Body of pancreas (tissue), 4 donors: ENCODE results near the gene PDE1C. TPM values are rescaled to one million over a fixed set of nuclear protein-coding genes. Genes with fewer than 3 reads are reported as not detected.

Source experiments
- ATAC-seq: fragments of 150-250 bp; one replicate; pipeline ENCODE4 v1.9.1; 2016
- DNase-seq, 4 donors: peaks; one replicate each; pipeline ENCODE4 v3.0.0-alpha.2; 2019
- H3K27ac ChIP-seq, 4 donors: fragments of 200-600 bp; sonication (generic); 1 replicate in 3 of 4; 2 replicates in 1 of 4; pipeline versions ENCODE4 v1.5.1 to v1.6.1; 2016 to 2019; ENCODE audit warnings: mild to moderate bottlenecking in 1 of 4, mixed read lengths in 1 of 4, moderate library complexity in 1 of 4
- H3K27me3 ChIP-seq, 2 donors: fragments of 200-600 bp; sonication (generic); one replicate each; pipeline ENCODE4 v1.6.0; 2016; ENCODE audit warnings: mild to moderate bottlenecking in 1 of 2
- H3K36me3 ChIP-seq, 2 donors: fragments of 200-600 bp; sonication (generic); replicated peaks in 1 of 2; 2 replicates each; pipeline ENCODE4 v1.5.1; 2016; ENCODE audit warnings: low read depth in 2 of 2; ENCODE audit not compliant: insufficient read depth in 1 of 2
- H3K4me1 ChIP-seq: fragments of 200-600 bp; sonication (generic); one replicate; pipeline ENCODE4 v1.6.0; 2016
- H3K4me3 ChIP-seq, 2 donors: fragments of 200-600 bp; sonication (generic); 1 replicate in 1 of 2; 2 replicates in 1 of 2; pipeline ENCODE4 v1.5.1; 2016 to 2019
- H3K9me3 ChIP-seq, 3 donors: fragments of 200-600 bp; sonication (generic); 1 replicate in 2 of 3; 2 replicates in 1 of 3; pipeline ENCODE4 v1.5.1; 2016
- POLR2A ChIP-seq, 3 donors: fragments of 450-650 bp; IDR thresholded peaks; one replicate each; pipeline ENCODE4 v1.6.1; 2016; ENCODE audit warnings: antibody characterized with exemption in 3 of 3, mild to moderate bottlenecking in 2 of 3
- WGBS, 2 donors: methylation state at CpG; one replicate each; pipeline ENCODE4 v1.1.5; 2017; 5-methylcytosine and 5-hydroxymethylcytosine counted together
- intact Hi-C: fragments of 100-400 bp; cut with DNase I; formaldehyde crosslinking; loops from one replicate; pipeline ENCODE4 v1.15.1; 2023
- total RNA-seq, 2 donors: library from RNA; depleted of rRNA; stranded (reverse); fragments of >200 nt; gene quantifications; one replicate each; pipeline ENCODE4 v1.1.0, GENCODE V29; 2016
- TF ChIP-seq, protein P1 (sequence below), 7 experiments: fragments of 450-650 bp in 4 of 7; fragments of 200-600 bp in 3 of 7; sonication (generic) in 3 of 7; IDR thresholded peaks; one replicate each; pipeline ENCODE4 v1.5.1; 2016 to 2019; ENCODE audit warnings: antibody characterized with exemption in 7 of 7

The PDE1C gene
- total RNA-seq, 2 donors from 2014 or later: 1.8 to 4.9 TPM

DNA sequence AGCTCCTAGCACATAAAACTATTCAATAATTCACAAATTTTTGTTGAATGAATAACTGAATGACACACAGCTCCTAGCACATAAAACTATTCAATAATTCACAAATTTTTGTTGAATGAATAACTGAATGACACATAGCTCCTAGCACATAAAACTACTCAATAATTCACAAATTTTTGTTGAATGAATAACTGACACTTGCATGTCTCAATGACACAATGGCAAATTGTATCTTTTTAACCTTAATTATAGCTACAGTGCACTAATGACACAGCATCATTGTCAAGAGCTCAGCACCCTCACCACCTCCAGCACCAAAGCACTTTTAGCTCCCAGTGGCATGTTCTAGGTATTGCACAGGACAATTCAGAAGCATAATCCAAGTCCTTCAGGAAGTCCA, 131.6 kb downstream of the PDE1C start:
- DNase-seq: no peak

DNA sequence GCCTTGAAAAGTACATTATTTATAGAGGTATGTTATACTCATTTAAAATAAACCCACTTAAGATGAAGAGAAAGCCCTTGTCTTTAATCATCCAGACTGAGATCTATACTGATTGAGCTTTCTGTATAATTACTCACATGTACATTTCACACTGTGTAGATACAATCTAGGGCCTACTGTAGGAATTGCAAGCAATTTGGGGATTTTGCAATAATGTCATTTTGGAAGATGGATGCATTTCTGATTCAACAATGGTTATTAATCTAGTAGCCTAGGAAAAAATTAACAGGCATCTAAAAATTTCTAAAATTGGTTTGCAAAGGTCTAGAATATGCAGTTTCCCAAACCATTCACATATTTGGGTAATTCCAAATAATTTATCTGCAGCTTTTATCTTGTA, 132.2 kb downstream of the PDE1C start:
- DNase-seq (no peak), ATAC-seq (no peak)
- intact Hi-C loops: no loop called here
- no peaks in the 10 kb centered on the region for H3K27me3 ChIP-seq
- no peaks in the 10 kb centered on the region for H3K36me3 ChIP-seq
- no peaks in the 10 kb centered on the region for H3K4me1 ChIP-seq
- no peaks in the 10 kb centered on the region for H3K9me3 ChIP-seq
- no peak overlapping the region for H3K4me3 ChIP-seq
- TF ChIP-seq POLR2A (IDR thresholded peaks at IDR 0.05): no peak
- TF ChIP-seq, protein P1, sequence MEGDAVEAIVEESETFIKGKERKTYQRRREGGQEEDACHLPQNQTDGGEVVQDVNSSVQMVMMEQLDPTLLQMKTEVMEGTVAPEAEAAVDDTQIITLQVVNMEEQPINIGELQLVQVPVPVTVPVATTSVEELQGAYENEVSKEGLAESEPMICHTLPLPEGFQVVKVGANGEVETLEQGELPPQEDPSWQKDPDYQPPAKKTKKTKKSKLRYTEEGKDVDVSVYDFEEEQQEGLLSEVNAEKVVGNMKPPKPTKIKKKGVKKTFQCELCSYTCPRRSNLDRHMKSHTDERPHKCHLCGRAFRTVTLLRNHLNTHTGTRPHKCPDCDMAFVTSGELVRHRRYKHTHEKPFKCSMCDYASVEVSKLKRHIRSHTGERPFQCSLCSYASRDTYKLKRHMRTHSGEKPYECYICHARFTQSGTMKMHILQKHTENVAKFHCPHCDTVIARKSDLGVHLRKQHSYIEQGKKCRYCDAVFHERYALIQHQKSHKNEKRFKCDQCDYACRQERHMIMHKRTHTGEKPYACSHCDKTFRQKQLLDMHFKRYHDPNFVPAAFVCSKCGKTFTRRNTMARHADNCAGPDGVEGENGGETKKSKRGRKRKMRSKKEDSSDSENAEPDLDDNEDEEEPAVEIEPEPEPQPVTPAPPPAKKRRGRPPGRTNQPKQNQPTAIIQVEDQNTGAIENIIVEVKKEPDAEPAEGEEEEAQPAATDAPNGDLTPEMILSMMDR (IDR thresholded peaks at IDR 0.05): no peak
- no peak overlapping the region for H3K27ac ChIP-seq

More for the DNA sequence above, 131.6 kb downstream of the PDE1C start:
- TF ChIP-seq, protein P1 (IDR thresholded peaks at IDR 0.05): peak in 5 of 7 experiments; percentile 9 to 14 (median 11)
- no peak for TF ChIP-seq POLR2A (IDR thresholded peaks at IDR 0.05)
- Histone ChIP-seq H3K4me3 (no peak overlapping the region), H3K27me3 (no peaks in the 10 kb centered on the region), H3K27ac (no peak overlapping the region), H3K36me3 (no peaks in the 10 kb centered on the region), H3K4me1 (no peaks in the 10 kb centered on the region), H3K9me3 (no peaks in the 10 kb centered on the region)
- intact Hi-C loops: no loop called here
- no peak for ATAC-seq

DNA sequence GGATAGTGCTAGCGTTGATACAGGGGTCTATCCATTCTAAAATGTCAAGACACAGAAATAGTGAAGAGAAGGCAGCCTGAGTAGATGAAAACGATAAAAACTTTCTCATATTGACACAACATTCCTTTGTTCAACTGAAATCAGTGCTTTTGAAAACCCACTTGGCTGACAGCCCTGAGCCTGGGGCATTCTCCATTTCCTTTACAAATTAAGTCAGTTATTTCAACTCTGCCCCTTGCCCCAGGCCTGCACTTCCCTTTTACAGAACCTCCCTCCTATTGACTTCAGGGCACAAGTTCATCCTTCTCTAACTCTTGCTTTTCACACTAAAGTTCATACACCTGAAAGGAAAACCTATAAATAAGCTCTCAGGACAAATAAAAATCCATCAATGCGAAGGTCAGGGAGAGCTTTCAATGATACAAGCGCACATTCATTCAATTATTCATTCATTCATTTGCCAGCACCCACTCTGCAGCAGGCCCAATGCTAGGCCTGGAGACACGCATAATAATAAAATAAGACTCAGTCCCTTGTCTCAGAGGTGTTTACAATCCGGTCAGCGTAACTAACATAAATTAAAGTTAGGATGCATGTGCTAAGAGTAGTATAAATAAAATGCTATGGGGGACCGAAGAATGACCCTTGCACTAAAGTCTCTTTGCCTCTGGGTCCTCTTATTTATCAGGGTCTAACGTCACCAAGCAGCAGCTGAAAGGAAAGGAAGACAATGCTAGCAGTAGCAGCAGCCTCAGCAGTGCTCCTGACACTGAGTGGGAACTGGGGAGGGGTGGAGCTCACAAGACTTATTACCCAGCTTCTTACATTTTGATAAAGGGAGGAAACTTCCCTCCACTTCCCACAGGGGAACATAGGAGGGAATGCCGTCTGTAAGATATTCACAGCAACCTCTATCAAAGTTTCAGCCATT, 134.8 kb downstream of the PDE1C start:
- no peaks in the 10 kb centered on the region for H3K27me3 ChIP-seq
- no peaks in the 10 kb centered on the region for H3K9me3 ChIP-seq
- no peaks in the 10 kb centered on the region for H3K36me3 ChIP-seq
- H3K27ac ChIP-seq: no peak overlapping the region
- no peak overlapping the region for H3K4me3 ChIP-seq
- H3K4me1 ChIP-seq: no peaks in the 10 kb centered on the region
- no peak for TF ChIP-seq POLR2A (IDR thresholded peaks at IDR 0.05)
- TF ChIP-seq, protein P1 (IDR thresholded peaks at IDR 0.05): no peak
- ATAC-seq (no peak), DNase-seq (no peak)
- WGBS, 2 donors: 73 to 74% methylated on average over 10 of the region's 10 CpGs
- intact Hi-C loops: no loop called here

DNA sequence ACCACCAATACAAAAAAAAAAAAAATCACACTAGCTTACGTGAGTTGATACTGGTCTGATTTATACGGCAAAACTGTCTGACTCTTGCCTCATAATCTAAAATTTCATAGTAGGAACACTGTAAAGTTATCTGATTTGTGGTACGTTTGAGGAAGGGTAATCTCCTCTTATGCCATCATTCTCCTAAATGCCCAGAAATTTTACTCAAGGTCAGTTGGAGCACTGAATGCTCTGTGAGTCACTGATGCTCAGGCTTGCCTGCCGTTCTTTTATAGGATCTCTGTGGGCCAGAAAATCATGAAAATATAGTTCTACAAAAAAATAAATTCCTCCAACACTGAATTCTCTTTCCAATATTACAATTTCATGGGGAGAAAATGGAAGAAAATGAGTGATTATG, 135.7 kb downstream of the PDE1C start:
- DNase-seq: no peak
- ATAC-seq: no peak
- Histone ChIP-seq H3K4me1 (no peaks in the 10 kb centered on the region), H3K27me3 (no peaks in the 10 kb centered on the region), H3K4me3 (no peak overlapping the region), H3K9me3 (no peaks in the 10 kb centered on the region), H3K36me3 (no peaks in the 10 kb centered on the region), H3K27ac (no peak overlapping the region)
- WGBS, 2 donors: 72 to 77% methylated on average over 4 of the region's 4 CpGs
- no peak for TF ChIP-seq POLR2A (IDR thresholded peaks at IDR 0.05)
- TF ChIP-seq, protein P1 (IDR thresholded peaks at IDR 0.05): no peak
- intact Hi-C loops: no loop called here

DNA sequence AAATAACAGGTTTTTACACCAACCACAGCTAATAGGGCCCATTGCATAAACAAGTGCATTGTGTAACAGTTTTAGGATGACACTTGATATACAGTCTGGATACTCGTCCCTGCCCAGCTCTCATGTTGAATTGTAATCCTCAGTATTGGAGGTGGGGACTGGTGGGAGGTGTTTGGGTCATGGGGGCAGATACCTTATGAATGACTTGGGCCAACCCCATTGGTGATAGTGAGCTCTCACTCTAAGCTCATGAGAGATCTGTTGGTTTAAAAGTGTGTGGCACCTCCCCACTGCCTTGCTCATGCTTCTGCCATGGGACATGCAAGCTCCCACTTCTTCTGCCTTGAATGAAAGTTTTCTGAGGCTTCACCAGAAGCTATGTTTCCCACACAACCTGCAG, 136.7 kb downstream of the PDE1C start:
- Histone ChIP-seq H3K27ac (no peak overlapping the region), H3K4me1 (no peaks in the 10 kb centered on the region), H3K36me3 (no peaks in the 10 kb centered on the region), H3K27me3 (no peaks in the 10 kb centered on the region), H3K9me3 (no peaks in the 10 kb centered on the region), H3K4me3 (no peak overlapping the region)
- ATAC-seq: no peak
- no peak for DNase-seq
- intact Hi-C loops: no loop called here
- WGBS, 2 donors: 80 to 82% methylated on average over 1 of the region's 1 CpG
- TF ChIP-seq, protein P1 (IDR thresholded peaks at IDR 0.05): no peak
- no peak for TF ChIP-seq POLR2A (IDR thresholded peaks at IDR 0.05)
